ENCODE data around the gene SFXN4. TPM values are rescaled to one million over a fixed set of nuclear protein-coding genes. Genes with fewer than 3 reads are reported as not detected.
"Not testable (repeated sequence)": the region's sequence is repeated elsewhere in the genome, so short reads cannot be mapped to it uniquely, and the experiment has no call there.

SFXN4 gene
- total RNA-seq, 1 experiment from 2014 or later, result 15.4 TPM

DNA sequence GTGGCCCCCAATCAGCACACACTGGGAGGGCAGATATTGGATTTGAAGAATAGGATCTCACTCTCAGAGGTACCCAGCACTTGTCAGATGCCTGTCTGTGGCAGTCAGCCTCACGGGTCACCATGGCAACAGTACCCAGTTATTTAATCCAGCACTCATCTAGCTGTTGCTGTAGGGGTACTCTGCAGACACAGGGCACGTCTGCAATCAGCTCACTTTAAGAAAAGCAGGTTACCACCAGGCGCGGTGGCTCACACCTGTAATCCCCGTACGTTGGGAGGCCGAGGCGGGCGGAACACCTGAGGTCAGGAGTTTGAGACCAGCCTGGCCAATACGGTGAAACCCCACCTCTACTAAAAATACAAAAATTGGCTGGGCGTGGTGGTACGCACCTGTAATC is 11.9 kb downstream of the SFXN4 start:
- no peak for TF ChIP-seq EZH2 (IDR thresholded peaks at IDR 0.05; ENCODE audit: low read depth)
- TF ChIP-seq, protein P1, sequence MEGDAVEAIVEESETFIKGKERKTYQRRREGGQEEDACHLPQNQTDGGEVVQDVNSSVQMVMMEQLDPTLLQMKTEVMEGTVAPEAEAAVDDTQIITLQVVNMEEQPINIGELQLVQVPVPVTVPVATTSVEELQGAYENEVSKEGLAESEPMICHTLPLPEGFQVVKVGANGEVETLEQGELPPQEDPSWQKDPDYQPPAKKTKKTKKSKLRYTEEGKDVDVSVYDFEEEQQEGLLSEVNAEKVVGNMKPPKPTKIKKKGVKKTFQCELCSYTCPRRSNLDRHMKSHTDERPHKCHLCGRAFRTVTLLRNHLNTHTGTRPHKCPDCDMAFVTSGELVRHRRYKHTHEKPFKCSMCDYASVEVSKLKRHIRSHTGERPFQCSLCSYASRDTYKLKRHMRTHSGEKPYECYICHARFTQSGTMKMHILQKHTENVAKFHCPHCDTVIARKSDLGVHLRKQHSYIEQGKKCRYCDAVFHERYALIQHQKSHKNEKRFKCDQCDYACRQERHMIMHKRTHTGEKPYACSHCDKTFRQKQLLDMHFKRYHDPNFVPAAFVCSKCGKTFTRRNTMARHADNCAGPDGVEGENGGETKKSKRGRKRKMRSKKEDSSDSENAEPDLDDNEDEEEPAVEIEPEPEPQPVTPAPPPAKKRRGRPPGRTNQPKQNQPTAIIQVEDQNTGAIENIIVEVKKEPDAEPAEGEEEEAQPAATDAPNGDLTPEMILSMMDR (conservative IDR thresholded peaks at IDR 0.05), result no peak
- ChIA-PET POLR2A (ENCODE audit: unreplicated experiment) (interaction anchor here (0.6 kb wide), 1 partner anchor 74 kb away, joined by 3 read pairs; no protein-coding TSS in a partner anchor), CTCF (no interaction called here)
- BruUV-seq (replicated peaks), result no TSS peak
- Histone ChIP-seq H3K27me3 (ENCODE audit: insufficient read depth, low read depth) (no peaks in the 10 kb centered on the region), H3K27ac (no peak overlapping the region), H3K79me2 (ENCODE audit: low read depth) (no peaks in the 10 kb centered on the region), H3K36me3 (ENCODE audit: low read depth) (no peaks in the 10 kb centered on the region), H3K4me1 (replicated peaks; ENCODE audit: insufficient read depth) (no peaks in the 10 kb centered on the region), H3F3A (ENCODE audit: insufficient read depth, low read depth) (no peaks in the 10 kb centered on the region), H3K9me3 (ENCODE audit: insufficient read depth, low read depth) (no peaks in the 10 kb centered on the region), H4K20me1 (ENCODE audit: insufficient read depth) (no peaks in the 10 kb centered on the region), H3K9me2 (ENCODE audit: insufficient read depth) (no peaks in the 10 kb centered on the region), H2AFZ (no peak overlapping the region), H3K4me3 (no peak overlapping the region), H3K4me2 (no peak overlapping the region)
- DNase-seq, result no peak
- intact Hi-C loops (cut with micrococcal nuclease; ENCODE audit: unreplicated experiment), result no loop called here

DNA sequence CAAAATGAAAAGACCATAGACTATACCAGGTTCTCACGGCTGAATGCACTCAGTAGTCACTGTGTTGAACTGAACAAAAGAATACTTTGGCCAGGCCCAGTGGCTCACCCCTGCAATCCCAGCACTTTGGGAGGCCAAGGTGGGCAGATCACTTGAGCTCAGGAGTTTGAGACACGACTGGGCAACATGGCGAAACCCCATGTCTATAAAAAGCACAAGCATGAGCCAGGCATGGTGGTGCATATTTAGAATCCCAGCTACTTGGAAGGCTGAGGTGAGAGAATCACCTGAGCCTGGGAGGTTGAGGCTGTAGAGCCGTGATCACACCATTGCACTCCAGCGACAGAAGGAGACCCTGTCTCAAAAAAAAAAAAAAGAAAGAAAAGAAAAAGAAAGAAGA is 12.5 kb downstream of the SFXN4 start:
- Histone ChIP-seq H3K9me3 (ENCODE audit: insufficient read depth, low read depth) (no peaks in the 10 kb centered on the region), H3K36me3 (ENCODE audit: low read depth) (no peaks in the 10 kb centered on the region), H3K4me3 (no peak overlapping the region), H2AFZ (no peak overlapping the region), H4K20me1 (ENCODE audit: insufficient read depth) (no peaks in the 10 kb centered on the region), H3F3A (ENCODE audit: insufficient read depth, low read depth) (no peaks in the 10 kb centered on the region), H3K27me3 (ENCODE audit: insufficient read depth, low read depth) (no peaks in the 10 kb centered on the region), H3K4me1 (replicated peaks; ENCODE audit: insufficient read depth) (no peaks in the 10 kb centered on the region), H3K27ac (no peak overlapping the region), H3K4me2 (no peak overlapping the region), H3K79me2 (ENCODE audit: low read depth) (no peaks in the 10 kb centered on the region), H3K9me2 (ENCODE audit: insufficient read depth) (no peaks in the 10 kb centered on the region)
- CTCF ChIA-PET, result no interaction called here
- TF ChIP-seq EZH2 (IDR thresholded peaks at IDR 0.05; ENCODE audit: low read depth), result no peak
- TF ChIP-seq, protein P1 (conservative IDR thresholded peaks at IDR 0.05), result no peak
- POLR2A ChIA-PET (ENCODE audit: unreplicated experiment), result no interaction called here
- DNase-seq, result no peak
- no TSS peak for BruUV-seq (replicated peaks)
- intact Hi-C loops (cut with micrococcal nuclease; ENCODE audit: unreplicated experiment), result no loop called here

DNA sequence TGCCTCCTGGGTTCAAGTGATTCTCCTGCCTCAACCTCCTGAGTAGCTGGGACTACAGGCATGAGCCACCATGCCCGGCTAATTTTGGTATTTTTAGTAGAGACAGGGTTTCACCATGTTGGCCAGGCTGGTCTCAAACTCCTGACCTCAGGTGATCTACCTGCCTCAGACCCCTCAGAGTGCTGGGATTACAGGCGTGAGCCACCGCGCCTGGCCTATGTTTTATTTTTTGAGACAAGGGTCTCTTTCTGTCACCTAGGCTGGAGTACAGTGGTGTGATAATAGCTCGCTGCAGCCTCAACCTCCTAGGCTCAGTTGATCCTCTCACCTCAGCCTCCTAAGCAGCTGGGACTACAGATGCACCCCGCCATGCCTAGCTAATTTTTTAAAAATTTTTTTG is 13.9 kb downstream of the SFXN4 start:
- H3F3A ChIP-seq (ENCODE audit: insufficient read depth, low read depth); BruUV-seq (replicated peaks); H3K36me3 ChIP-seq (ENCODE audit: low read depth); intact Hi-C loops (cut with micrococcal nuclease; ENCODE audit: unreplicated experiment); POLR2A ChIA-PET (ENCODE audit: unreplicated experiment); DNase-seq; H3K27ac ChIP-seq; H2AFZ ChIP-seq; H3K4me2 ChIP-seq; H3K79me2 ChIP-seq (ENCODE audit: low read depth); H3K27me3 ChIP-seq (ENCODE audit: insufficient read depth, low read depth); H3K9me2 ChIP-seq (ENCODE audit: insufficient read depth); H3K9me3 ChIP-seq (ENCODE audit: insufficient read depth, low read depth); H3K4me1 ChIP-seq (replicated peaks; ENCODE audit: insufficient read depth); H4K20me1 ChIP-seq (ENCODE audit: insufficient read depth); H3K4me3 ChIP-seq; CTCF ChIA-PET: not testable (repeated sequence)

DNA sequence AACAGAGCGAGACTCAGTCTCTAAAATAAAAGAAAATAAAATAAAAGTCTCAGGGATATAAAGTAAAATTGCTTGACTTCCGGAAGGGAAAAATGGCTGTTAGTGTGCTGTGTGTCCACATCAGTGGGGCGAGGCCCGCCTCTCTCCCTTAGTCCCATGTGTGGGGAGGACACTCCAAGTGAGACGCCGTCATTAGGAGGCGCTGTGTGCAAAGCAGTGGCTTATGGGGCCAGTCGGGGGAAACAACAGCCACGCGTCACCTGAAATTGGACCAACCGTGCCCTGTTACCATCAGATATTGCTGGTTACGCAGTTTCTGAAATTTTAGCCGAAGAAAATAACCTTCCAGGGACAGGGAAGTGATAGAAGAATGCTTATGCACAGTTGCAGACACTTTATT is 15.8 kb downstream of the SFXN4 start:
- no peak for DNase-seq
- Histone ChIP-seq H3K36me3 (ENCODE audit: low read depth) (no peaks in the 10 kb centered on the region), H3K79me2 (ENCODE audit: low read depth) (no peaks in the 10 kb centered on the region), H3K27me3 (ENCODE audit: insufficient read depth, low read depth) (no peaks in the 10 kb centered on the region), H3F3A (ENCODE audit: insufficient read depth, low read depth) (no peaks in the 10 kb centered on the region), H3K9me2 (ENCODE audit: insufficient read depth) (no peaks in the 10 kb centered on the region), H4K20me1 (ENCODE audit: insufficient read depth) (no peaks in the 10 kb centered on the region), H3K27ac (no peak overlapping the region), H3K4me1 (replicated peaks; ENCODE audit: insufficient read depth) (no peaks in the 10 kb centered on the region), H3K4me2 (no peak overlapping the region), H3K4me3 (no peak overlapping the region), H2AFZ (no peak overlapping the region), H3K9me3 (ENCODE audit: insufficient read depth, low read depth) (no peaks in the 10 kb centered on the region)
- intact Hi-C loops (cut with micrococcal nuclease; ENCODE audit: unreplicated experiment), result no loop called here
- BruUV-seq (replicated peaks), result no TSS peak
- TF ChIP-seq, protein P1 (conservative IDR thresholded peaks at IDR 0.05), result no peak
- TF ChIP-seq EZH2 (IDR thresholded peaks at IDR 0.05; ENCODE audit: low read depth), result no peak
- CTCF ChIA-PET, result no interaction called here
- POLR2A ChIA-PET (ENCODE audit: unreplicated experiment), result no interaction called here

Data from PC-9 (cell line).